ENCODE measurements around the gene ADCK1.
"Not testable (repeated sequence)": the region's sequence is repeated elsewhere in the genome, so short reads cannot be mapped to it uniquely, and the experiment has no call there.

ADCK1 gene

GRCh38 chr14:77812028-77812427 is 12.1 kb downstream of the ADCK1 start:
- no peak for FAIRE-seq

DNA sequence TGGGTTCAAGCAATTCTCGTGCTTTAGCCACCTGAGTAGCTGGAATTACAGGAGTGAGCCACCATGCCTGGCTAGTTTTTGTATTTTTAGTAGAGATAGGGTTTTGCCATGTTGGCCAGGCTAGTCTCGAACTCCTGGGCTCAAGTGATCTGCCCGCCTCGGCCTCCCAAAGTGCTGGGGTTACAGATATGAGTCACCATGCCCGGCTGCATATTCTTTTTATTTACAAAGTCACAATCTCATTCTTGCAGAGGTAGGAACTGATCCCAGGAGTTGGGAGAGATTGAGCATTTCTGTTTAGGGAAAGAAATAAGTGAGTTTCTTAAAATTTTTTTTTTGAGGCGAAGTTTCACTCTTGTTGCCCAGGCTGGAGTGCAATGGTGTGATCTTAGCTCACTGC is 12.8 kb downstream of the ADCK1 start:
- not testable (repeated sequence) for FAIRE-seq

DNA sequence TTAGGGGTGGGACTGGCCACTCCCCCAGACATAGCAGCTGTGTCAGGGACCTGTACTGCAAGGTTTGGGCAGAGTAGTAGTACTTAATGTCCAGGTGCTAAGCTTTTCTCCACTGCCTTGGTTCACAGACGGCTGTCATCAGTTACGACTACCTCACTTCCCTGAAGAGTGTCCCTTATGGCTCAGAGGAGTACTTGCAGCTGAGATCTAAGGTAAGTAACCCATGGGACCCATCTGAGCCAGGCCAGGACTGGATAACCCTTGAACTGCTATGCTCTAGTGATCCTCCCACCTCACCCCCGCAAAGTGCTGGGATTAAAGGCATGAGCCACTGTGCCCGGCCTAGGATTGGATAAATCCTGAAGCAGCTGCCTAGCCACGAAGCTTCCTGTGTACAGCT is 22.4 kb downstream of the ADCK1 start:
- no peak for FAIRE-seq

DNA sequence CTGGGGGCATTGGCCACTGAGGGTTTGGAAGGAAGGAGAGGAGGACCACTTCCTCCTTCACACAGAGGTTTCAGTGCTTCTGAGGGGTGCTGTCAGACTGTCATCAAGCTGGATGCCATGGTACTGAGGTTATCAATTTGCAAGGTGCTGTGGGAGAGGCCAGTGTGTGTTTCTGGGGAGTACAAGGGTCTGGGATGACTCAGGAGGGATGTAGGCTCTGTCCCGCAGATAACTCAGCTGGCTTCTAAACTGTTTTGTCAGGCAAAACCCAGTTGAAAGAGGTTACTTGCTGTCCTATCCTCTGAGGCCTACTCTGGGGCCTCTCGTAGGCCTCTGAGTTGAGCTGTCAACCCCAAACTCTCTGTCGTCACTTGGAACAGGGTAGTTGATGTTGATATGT is 22.8 kb downstream of the ADCK1 start:
- FAIRE-seq: no peak

GRCh38 chr14:77823378-77823777 is 23.5 kb downstream of the ADCK1 start:
- FAIRE-seq: no peak

- no peak for FAIRE-seq
These were observed 26.1 kb downstream of the ADCK1 start for GRCh38 chr14:77825895-77826519.

- FAIRE-seq: no peak
These were observed 30.8 kb downstream of the ADCK1 start for GRCh38 chr14:77830692-77831091.

DNA sequence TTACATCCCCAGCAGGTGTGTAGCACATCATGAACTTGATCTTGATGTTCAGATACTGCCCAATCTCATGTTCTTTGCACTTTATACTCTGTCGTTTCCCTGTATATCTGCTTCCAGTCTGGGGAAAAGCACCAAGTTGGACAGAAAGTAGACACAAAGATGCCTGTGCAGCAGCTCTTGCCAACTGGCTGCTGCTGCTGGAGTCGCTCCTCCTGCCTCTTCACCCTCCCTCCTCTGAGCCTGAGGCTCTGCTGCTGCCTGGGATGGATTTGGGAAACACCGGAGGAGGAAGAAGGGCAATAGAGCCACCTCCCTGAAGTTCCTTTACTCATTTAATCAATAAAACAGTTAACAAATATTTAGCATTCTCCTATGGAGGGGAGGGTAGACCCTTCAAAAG is 32.4 kb downstream of the ADCK1 start:
- FAIRE-seq: no peak

- no peak for FAIRE-seq
These were observed 38.0 kb downstream of the ADCK1 start for GRCh38 chr14:77837926-77838325.

GRCh38 chr14:77838831-77839511 is 39.1 kb downstream of the ADCK1 start:
- FAIRE-seq: no peak

GRCh38 chr14:77843195-77843594 is 43.3 kb downstream of the ADCK1 start:
- FAIRE-seq: no peak

DNA sequence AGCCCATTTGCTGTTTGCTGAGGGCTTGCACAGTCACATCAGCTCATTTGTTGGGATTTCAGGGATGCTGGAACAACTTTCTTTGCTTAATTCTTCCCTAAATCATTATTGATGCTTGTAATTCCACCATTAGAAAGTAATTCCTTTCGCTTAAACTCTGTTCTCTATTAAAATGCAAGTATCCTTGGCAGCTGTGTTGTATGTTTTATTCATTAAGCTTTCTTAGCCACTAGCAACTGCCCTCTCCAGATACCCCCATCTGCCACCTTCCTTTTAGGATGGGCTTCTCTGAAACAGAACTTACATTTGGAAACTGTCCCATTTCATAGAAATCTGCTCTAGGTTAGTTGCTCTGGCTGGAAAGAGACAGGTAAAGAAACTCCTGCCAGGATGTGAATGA is 43.7 kb downstream of the ADCK1 start:
- FAIRE-seq: no peak

GRCh38 chr14:77844802-77845201 is 44.9 kb downstream of the ADCK1 start:
- FAIRE-seq: no peak

DNA sequence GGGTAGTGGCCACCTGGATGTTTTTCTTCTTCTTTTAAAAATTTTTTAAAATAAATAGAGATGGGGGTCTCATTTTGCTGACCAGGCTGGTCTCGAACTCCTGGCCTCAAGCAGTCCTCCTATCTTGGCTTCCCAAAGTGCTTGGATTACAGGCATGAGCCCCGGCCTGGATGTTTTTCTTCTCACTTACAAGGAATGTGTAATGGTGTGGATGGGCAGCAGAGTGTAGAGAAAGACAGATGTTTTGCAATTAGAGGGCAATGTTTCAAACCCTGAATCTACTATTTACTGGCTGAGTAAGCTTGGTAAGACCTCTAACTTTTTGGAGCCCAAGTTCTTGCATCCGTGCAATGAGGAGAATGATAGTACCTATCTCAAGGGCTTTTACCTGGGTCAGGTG is 48.1 kb downstream of the ADCK1 start:
- no peak for FAIRE-seq

GRCh38 chr14:77849711-77850110 is 49.8 kb downstream of the ADCK1 start:
- FAIRE-seq: no peak

DNA sequence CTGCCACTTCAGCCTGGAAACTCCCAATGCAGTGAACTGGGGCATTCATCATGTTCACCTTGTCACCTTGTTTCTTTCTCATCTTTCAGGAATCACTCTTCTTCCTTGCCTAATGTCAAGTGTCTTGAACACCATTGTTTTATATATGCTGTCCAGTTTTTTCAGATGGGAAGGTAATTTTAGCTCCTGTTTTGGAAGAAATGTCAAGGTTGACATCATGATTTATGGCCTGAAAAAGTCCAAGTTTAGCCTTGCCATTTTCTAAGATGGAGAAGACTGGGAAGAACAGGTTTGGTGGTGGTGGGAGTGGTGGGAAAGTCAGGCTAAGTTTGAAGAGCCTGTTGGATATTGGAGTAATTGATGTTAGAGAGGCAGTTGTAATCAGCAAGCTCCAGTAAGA is 54.0 kb downstream of the ADCK1 start:
- no peak for FAIRE-seq

DNA sequence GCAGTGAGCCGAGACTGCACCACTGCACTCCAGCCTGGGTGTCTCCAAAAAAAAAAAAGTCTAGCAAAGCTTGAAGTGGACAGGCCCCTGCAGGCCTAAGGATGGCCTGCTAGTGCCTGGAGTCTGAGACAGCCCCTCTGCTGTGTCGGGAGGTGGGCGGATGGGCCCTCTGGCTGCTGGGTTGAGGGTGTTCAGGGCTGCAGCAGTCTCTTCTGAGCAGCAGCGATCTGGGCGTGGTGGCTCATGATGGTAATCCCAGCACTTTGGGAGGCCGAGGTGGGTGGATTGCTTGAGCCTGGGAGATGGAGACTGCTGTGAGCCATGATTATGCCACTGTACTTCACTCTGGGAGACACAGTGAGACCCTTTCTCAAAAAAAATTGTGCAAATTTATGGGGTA is 57.0 kb downstream of the ADCK1 start:
- no peak for FAIRE-seq

GRCh38 chr14:77859934-77860570 is 60.1 kb downstream of the ADCK1 start:
- FAIRE-seq: no peak

DNA sequence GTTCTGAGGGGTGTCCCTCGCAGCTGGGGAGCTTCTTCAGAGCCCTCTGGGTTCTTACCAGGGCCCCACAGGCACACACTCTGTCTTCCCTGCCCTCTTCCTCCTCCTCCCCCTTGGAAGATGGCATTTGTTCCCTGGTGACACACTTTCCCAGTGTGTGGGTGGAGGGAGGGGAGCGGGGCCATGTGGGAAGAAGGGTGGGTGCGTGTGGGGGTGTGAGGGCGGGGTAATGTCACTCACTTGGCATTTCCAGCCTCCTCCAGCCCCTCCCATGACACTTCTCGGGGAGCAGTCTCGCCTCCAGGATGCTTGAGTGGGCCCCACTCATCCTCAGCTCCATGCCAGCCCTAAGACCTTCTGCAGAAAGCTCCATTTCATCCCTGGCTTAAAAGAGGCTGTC is 61.3 kb downstream of the ADCK1 start:
- FAIRE-seq: no peak

- FAIRE-seq: no peak
These were observed 62.4 kb downstream of the ADCK1 start for GRCh38 chr14:77862154-77862786.

DNA sequence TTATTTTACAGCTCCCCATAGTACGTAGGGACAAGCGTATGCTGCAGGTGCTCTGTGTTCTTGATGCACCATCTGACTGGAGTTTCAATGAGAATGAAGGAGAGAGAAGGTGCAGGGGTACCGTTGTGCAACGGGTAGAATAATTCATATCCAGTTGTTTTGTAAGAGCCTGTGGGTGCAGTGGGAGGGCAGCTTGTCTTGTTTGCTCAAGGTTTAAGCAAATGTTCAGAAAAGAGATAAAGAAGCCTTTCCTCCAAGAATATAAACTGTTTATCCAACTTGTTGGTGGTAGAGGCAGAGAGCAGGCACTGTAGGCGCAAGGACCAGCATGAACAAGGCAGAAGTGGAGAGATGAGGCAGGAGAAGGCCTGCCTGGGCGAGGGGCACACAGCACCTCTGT is 64.2 kb downstream of the ADCK1 start:
- no peak for FAIRE-seq

DNA sequence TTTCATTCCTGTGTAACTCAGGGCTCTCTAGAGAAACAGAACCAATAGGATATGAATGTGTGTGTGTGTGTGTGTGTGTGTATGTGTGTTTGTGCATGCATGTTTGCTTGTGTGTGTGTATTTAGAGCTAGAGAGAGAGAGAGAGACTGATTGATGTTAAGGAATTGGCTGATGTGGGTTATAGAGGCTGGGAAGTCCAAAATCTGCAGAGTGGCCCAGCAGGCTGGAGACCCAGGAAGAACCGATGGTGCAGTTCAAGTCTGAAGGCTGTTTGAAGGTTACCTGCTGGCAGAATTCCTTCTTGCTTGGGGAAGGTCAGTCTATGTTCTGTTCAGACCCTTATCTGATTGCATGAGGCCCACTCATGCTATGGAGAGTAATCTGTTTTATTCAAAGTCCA is 64.7 kb downstream of the ADCK1 start:
- FAIRE-seq: no peak

GRCh38 chr14:77865455-77865854 is 65.5 kb downstream of the ADCK1 start:
- no peak for FAIRE-seq

- FAIRE-seq: no peak
These were observed 67.0 kb downstream of the ADCK1 start for GRCh38 chr14:77866932-77867331.
